Smooth muscle cell (in vitro differentiated cells): ENCODE measurements around the gene OR2A42. TPM values are rescaled to one million over a fixed set of nuclear protein-coding genes. Genes with fewer than 3 reads are reported as not detected.
"Not testable (repeated sequence)": the region's sequence is repeated elsewhere in the genome, so short reads cannot be mapped to it uniquely, and the experiment has no call there.

Experiments
- DNase-seq: peaks from one replicate; lab custom pipeline; 2025; ENCODE audit not compliant: unreplicated experiment; lab: John Stamatoyannopoulos, UW
- H2AFZ ChIP-seq: fragments of 200-600 bp; sonication (generic); 2 replicates; pipeline ENCODE4 v1.6.0; 2016; ENCODE audit warnings: antibody characterized with exemption, low read depth, mild to moderate bottlenecking
- H3F3A ChIP-seq: fragments of 200-600 bp; sonication (generic); 2 replicates; pipeline ENCODE4 v1.6.0; 2017; ENCODE audit warnings: antibody characterized with exemption, low read depth
- H3K27ac ChIP-seq: fragments of 200-600 bp; sonication (generic); 2 replicates; pipeline ENCODE4 v1.5.1; 2016; ENCODE audit warnings: low read depth, mild to moderate bottlenecking
- H3K27me3 ChIP-seq: fragments of 200-600 bp; sonication (generic); 2 replicates; pipeline ENCODE4 v1.6.1; 2016; ENCODE audit warnings: low read depth, mild to moderate bottlenecking
- H3K36me3 ChIP-seq: fragments of 200-600 bp; sonication (generic); 2 replicates; pipeline ENCODE4 v1.5.1; 2016; ENCODE audit warnings: low read depth
- H3K4me1 ChIP-seq: fragments of 200-600 bp; sonication (generic); 2 replicates; pipeline ENCODE4 v1.5.1; 2016; ENCODE audit warnings: low read depth
- H3K4me2 ChIP-seq: fragments of 200-600 bp; sonication (generic); 2 replicates; pipeline ENCODE4 v1.6.0; 2016; ENCODE audit warnings: mild to moderate bottlenecking
- H3K4me3 ChIP-seq: fragments of 200-600 bp; sonication (generic); 2 replicates; pipeline ENCODE4 v1.5.1; 2016; ENCODE audit warnings: mild to moderate bottlenecking
- H3K79me2 ChIP-seq: fragments of 200-600 bp; sonication (generic); 2 replicates; pipeline ENCODE4 v1.6.0; 2016; ENCODE audit warnings: low read depth, mild to moderate bottlenecking
- H3K9ac ChIP-seq: fragments of 200-600 bp; sonication (generic); 2 replicates; pipeline ENCODE4 v1.6.0; 2016; ENCODE audit warnings: low read depth
- H3K9me3 ChIP-seq: fragments of 200-600 bp; sonication (generic); replicated peaks from 2 replicates; pipeline ENCODE4 v1.5.1; 2016; ENCODE audit warnings: low read depth
- H4K20me1 ChIP-seq: fragments of 200-600 bp; sonication (generic); 2 replicates; pipeline ENCODE4 v1.6.0; 2016; ENCODE audit warnings: low read depth
- WGBS: methylation state at CpG from one replicate; pipeline ENCODE4 v1.1.7; 2016; ENCODE audit warnings: low lambda C conversion rate; 5-methylcytosine and 5-hydroxymethylcytosine counted together
- polyA plus RNA-seq: library from polyadenylated mRNA; unstranded; fragments of >200 nt; fragmentation: Nextera tagmentation; extraction: Ambion mirVana; gene quantifications from 2 replicates; pipeline ENCODE4 v1.2.1, GENCODE V29; 2016
- total RNA-seq: library from RNA; depleted of rRNA; stranded (reverse); fragments of >200 nt; gene quantifications from 2 replicates; pipeline ENCODE4 v1.2.3, GENCODE V29; 2014

OR2A42 gene
- total and polyA plus RNA-seq, 2 experiments from 2014 or later = 0.40 TPM; not detected in 1

GRCh38 chr7:144194453-144194852 is 45.0 kb downstream of the OR2A42 start:
- not testable (repeated sequence) for DNase-seq
- no CpG with 5 or more reads among the region's 6 CpGs for WGBS

GRCh38 chr7:144193782-144194181 is 45.6 kb downstream of the OR2A42 start:
- H3K9ac ChIP-seq, DNase-seq, H3K4me2 ChIP-seq, H3K27me3 ChIP-seq, H3K9me3 ChIP-seq, H3K36me3 ChIP-seq, H3K79me2 ChIP-seq, H4K20me1 ChIP-seq, H3F3A ChIP-seq, H3K4me1 ChIP-seq, H3K4me3 ChIP-seq, H3K27ac ChIP-seq, H2AFZ ChIP-seq: not testable (repeated sequence)
- 92% methylated on average over 2 of the region's 11 CpGs for WGBS

More at GRCh38 chr7:144194453-144194852, 45.0 kb downstream of the OR2A42 start:
- H2AFZ ChIP-seq, H3K36me3 ChIP-seq, H3K27ac ChIP-seq, H3F3A ChIP-seq, H4K20me1 ChIP-seq, H3K4me1 ChIP-seq, H3K4me3 ChIP-seq, H3K9ac ChIP-seq, H3K9me3 ChIP-seq, H3K27me3 ChIP-seq, H3K79me2 ChIP-seq, H3K4me2 ChIP-seq: not testable (repeated sequence)

- H3K4me2 ChIP-seq, H3K27me3 ChIP-seq, H3K9me3 ChIP-seq, DNase-seq, H3K27ac ChIP-seq, H2AFZ ChIP-seq, H4K20me1 ChIP-seq, H3K9ac ChIP-seq, H3K79me2 ChIP-seq, H3K4me1 ChIP-seq, H3K36me3 ChIP-seq, H3F3A ChIP-seq, H3K4me3 ChIP-seq: not testable (repeated sequence)
- whole genome bisulfite sequencing = no CpG with 5 or more reads among the region's 3 CpGs
Measured at GRCh38 chr7:144188578-144189171, 50.7 kb downstream of the OR2A42 start.

- H3K4me2 ChIP-seq, H3K4me3 ChIP-seq, H3F3A ChIP-seq, H4K20me1 ChIP-seq, H3K9ac ChIP-seq, H2AFZ ChIP-seq, H3K9me3 ChIP-seq, DNase-seq, H3K36me3 ChIP-seq, H3K27me3 ChIP-seq, H3K27ac ChIP-seq, H3K79me2 ChIP-seq, H3K4me1 ChIP-seq: not testable (repeated sequence)
- no CpG with 5 or more reads among the region's 5 CpGs for WGBS
Measured at GRCh38 chr7:144187848-144188247, 51.6 kb downstream of the OR2A42 start.

- not testable (repeated sequence) for H2AFZ ChIP-seq, DNase-seq, H3K4me1 ChIP-seq, H3K9me3 ChIP-seq, H3K79me2 ChIP-seq, H3F3A ChIP-seq, H3K27ac ChIP-seq, H3K36me3 ChIP-seq, H3K4me3 ChIP-seq, H3K27me3 ChIP-seq, H4K20me1 ChIP-seq, H3K9ac ChIP-seq, H3K4me2 ChIP-seq
- WGBS = no CpG with 5 or more reads among the region's 19 CpGs
Measured at GRCh38 chr7:144183166-144183565, 56.2 kb downstream of the OR2A42 start, which contains the start of gene CTAGE4. CTAGE4 (plus strand) TSS chr7:144183466; CDS start chr7:144183504, 38 bp downstream.

- H3K4me2 ChIP-seq, H3F3A ChIP-seq, H3K27me3 ChIP-seq, H4K20me1 ChIP-seq, H3K36me3 ChIP-seq, H3K27ac ChIP-seq, H3K9ac ChIP-seq, H3K4me3 ChIP-seq, H3K4me1 ChIP-seq, H2AFZ ChIP-seq, H3K9me3 ChIP-seq, DNase-seq, H3K79me2 ChIP-seq: not testable (repeated sequence)
- 100% methylated on average over 1 of the region's 2 CpGs for whole genome bisulfite sequencing
Measured at GRCh38 chr7:144179165-144179479, 60.3 kb downstream of the OR2A42 start.
